Measurements from ENCODE around the gene RBBP5.

RBBP5 gene

DNA sequence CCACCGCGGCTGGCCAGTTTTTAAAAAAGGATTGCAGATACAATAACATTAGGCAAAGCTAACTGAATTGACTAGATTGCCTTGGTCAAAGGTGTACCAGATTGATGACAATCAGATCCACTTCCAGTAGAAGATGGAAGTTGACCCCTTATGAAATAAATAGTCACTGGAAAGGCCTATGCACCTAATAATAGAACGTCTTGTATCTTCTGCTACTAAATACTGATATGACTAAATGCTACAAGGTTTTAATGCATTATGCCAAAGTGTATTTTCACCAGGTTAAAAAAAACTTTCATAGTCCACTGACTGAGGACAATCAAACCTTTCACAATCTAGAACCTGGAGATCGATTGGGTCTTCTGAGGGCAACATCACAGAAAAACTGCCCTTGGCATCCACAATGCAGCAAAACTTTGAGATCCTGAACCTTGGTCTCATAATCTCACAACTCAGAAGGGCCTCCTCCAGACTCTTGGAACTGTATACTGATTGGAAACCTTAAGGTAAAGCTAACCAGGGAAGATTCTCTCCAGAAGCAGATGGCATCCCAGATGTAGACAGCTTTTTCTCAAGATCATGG, 7.8 kb upstream of the RBBP5 start:
- no peak for DNase-seq (ENCODE audit: low spot score)

DNA sequence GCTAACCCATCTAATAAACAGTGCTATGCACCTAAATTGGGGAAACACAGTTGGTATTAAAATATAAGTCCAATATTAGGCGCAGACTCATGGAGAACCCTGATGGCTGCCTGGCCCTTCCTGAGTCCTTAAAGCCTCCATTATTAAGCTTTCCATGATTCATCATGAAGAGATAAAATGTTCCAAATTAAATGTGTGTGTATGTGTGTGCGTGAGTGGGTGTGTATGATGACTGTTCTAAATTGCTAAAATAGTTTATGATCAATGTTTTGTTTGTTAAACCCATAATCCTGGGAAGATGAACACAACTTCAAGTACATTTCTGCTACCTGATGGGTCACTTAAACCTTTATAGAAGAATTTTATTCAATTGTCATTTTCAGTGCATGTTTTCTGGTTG, 6.3 kb upstream of the RBBP5 start:
- no peak for DNase-seq (ENCODE audit: low spot score)

DNA sequence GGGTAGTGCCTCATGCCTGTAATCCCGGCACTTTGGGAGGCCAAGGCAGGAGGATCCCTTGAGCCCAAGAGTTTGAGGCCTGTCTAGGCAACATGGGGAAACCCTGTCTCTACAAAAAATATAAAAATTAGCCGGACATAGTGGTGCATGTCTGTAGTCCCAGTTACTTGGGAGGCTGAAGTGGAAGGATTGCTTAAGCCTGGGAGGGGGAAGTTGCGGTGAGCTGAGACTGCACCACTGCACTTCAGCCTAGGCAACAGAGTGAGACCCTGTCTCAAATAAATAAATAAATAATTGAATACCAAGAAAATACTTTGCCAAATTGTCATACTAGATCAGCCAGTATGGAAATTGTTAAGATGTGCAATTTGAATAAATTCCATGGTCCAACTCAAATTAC, 5.9 kb upstream of the RBBP5 start:
- DNase-seq (ENCODE audit: low spot score): no peak

DNA sequence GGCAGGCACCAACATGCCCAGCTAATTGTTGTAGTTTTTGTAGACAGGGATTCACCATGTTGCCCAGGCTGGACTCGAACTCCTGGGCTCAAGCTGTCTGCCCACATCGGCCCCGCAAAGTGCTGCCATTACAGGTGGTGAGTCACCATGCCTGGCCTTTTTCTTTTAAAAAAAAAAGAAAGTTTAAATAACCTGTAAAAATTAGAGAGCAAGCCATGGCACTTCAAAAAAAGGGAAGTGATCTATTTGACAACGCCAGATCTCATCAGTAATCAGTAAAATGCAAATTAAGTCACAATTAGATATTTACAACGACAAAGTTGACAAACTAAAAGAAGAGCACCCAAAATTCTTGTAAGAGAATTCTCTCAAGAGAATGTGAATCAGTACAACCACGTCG, 2.9 kb upstream of the RBBP5 start:
- DNase-seq (ENCODE audit: low spot score): no peak

DNA sequence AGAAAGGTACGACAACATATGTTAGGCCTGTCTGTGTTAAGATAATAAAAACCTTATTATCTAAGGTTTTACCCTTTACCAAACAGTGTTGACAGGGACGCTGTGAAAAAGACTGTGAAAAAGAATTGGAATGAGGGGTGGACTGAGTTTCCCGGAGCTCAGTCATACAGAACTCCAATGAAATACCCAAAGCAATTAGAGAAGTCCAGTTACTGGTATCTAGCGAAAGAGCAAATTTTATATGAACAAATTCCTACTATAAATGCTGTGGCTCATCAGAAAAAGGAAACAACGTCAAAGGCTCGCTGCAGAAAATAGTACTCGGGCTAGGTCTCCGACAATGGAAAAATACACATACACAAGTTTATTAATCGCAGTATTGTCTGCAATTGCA, 708 bp upstream of the RBBP5 start:
- no peak for DNase-seq (ENCODE audit: low spot score)

DNA sequence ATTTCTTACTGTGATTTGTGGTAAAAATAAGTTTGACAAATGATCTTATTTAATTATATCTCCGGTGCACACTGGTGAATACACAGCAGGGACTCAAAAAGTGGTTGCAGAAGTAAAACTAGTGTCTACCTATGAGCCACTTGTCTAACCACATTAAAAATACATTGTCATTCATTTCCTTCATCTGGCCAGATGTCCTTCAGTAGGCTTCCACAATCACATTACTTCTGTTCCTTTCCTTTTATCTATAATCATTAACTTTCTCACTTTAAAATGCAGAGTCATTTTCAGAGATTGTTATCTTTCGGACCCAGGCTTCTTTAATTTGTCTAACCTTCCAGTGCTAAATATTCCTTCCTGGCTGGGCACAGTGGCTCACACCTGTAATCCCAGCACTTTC, 3.0 kb downstream of the RBBP5 start:
- DNase-seq (ENCODE audit: low spot score): no peak

DNA sequence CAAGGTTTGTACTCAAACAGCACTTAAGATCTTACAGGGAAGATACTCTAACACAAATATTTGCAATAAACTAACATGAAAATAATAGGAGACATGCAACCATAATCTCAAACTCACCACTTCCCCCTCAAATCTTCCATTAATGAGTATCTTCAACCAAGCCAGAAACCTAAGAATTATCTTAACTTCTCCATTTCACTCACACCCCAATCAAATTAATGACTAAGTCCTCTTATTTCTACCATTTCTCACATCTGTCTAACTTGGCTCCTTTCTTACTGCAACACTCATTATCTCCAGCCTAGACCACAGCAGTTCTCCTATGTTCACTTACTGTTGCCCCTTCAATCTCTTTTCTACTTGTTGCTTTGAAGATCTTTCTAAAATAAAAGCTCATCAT, 10.4 kb downstream of the RBBP5 start:
- no peak for DNase-seq (ENCODE audit: low spot score)

DNA sequence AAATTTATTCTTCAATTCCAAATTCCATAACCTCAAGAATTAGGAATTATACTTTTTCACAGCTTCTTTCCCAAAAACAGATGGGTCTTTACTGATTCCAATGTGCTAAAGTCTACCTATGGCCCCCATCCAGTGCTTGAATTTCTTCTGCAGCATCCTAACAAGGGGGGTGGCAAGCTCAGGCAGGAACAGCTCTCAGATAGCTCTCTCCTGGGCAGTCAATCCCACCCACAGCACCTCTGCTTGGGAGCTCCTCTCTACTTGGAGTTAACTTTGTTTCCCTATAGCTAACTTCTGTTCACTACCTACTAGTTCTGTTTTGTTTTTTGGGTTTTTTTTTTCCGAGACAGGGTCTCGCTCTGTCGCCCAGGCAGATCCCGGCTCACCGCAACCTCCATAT, 12.1 kb downstream of the RBBP5 start:
- no peak for DNase-seq (ENCODE audit: low spot score)

DNA sequence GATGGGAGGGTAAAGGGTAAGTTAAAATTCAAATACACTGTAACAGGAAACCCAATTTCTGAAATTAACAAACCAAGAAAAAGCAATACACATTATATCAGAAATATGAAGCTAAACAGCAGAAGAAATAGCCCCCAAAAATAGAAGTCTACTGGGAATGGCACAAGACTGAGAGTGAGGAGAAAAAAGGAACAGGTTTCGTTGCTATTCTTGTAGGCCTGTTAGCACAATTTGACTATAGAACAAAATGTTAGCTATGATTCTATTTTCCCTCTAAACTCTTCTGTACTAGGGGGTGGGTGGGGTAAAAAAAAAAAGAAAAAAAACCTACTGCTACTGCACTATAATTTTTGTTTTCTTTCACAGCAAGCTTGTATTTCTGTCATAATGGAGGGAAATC, 12.5 kb downstream of the RBBP5 start:
- peak; percentile 13 for DNase-seq (ENCODE audit: low spot score)

DNA sequence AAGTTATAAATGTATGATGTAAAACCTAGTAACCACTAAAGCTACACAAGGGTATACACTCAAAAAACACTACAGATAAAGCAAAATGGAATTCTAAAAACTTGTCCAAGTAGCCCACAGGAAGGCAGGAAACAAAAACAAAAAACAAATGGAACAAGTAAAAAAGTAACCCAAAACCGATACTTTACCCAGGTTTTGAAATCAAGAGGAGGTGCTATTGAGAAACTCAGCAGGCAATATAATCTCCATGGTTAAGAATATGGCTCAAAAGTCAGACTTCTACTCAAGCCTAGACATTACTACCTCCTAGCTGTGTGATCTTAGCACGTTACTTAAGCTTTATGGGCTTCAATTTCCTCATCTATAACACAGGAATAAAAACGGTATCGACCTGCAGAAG, 13.3 kb downstream of the RBBP5 start:
- DNase-seq (ENCODE audit: low spot score): no peak

DNA sequence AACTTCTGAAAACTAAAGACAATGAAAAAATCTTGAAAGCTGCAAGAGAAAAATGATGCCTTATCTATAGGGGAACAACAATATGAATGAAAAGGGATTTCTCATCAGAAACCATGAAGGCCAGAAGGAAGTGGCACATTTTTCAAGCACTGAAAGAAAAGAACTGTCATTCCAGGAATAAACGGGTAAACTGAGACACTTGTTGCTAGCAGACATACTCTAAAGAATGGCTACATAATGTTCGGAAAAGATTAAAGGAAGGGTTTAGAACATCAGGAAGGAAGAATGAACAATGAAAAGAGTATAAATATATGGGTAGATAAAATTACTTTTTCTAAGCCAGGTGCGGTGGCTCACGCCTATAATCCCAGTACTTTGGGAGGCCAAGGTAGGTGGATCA, 14.5 kb downstream of the RBBP5 start:
- DNase-seq (ENCODE audit: low spot score): no peak

DNA sequence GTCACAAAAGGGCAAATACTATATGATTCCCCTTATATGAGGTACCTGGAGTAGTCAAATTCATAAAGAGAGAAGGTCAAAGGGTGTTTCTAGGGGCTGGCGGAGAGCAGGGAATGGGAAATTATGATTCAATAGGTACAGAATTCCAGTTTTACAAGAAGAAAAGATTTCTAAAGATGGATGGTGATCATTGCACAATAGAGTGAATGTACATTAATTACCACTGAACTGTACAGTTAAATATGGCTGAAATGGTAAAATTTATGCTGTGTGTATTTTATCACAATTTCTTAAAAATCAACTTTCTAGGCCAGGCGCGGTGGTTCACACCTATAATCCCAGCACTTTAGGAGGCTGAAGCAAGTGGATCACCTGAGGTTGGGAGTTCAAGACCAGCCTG, 19.4 kb downstream of the RBBP5 start:
- no peak for DNase-seq (ENCODE audit: low spot score)

DNA sequence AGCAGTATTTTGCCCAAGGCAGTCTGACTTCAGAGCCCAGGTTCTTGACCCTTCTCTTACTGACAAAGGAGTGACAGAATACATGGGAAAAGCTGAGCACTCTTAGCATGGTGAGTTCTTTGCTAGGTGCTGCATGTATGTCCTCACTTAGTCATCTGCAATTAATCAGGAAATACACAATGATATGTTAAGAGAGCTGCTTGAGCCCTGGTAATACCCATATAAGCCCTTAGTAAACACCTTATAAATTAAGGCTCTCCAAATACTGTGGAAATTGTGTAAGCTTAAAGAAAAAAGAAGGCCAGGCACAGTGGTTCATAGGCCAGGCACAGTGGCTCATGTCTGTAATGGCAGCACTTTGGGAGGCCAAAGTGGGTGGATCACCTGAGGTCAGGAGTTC, 23.5 kb downstream of the RBBP5 start:
- DNase-seq (ENCODE audit: low spot score): no peak

DNA sequence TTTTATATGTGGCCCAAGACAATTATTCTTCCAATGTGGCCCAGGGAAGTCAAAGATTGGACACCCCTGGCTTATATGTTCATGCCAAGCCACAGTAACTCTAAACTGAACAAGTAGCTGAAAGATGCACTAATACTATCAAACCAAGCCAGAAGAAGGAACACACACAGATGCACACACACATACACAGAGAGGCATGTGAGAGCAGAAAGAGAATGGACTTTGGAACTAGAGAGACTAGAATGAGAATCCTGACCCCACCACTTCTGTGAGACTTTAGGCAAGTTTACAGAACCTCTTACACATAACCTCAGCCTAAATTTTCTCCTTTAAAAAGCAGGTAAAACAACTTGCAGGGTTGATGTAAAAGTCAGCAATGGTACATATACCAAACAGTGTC, 26.4 kb downstream of the RBBP5 start:
- no peak for DNase-seq (ENCODE audit: low spot score)

DNA sequence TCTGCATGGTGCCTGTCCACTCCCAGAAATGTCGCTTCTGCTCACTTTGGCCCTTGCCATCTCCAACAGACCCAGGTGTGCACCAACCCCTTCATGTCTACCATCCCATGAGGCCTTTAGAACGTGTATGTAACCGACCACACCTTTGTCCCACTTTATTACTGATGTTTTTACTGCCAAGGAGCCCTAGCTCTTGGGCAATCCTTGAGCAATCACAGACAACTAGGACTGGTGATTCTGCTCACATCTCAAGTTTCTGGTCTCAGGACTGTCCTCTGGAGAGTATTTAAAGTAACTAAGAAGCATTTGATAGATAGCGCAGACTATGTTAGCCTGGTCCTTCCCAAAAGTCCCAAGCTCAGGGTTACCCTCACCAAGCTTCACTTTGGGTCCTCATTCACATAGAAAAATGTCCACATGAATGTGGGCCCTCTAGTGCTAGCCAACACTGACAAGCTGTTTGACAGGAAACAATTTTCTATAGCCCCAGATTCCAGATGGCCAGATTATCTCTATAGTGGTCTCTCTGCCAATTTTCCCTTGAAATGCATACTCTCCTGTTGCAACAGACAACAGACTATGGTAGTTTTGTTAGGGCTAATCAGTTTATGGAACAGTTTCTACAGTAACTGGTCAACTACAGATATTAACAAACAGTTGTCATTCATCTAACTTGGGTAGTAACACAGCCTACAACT, 30.6 kb downstream of the RBBP5 start:
- DNase-seq (ENCODE audit: low spot score): no peak

DNA sequence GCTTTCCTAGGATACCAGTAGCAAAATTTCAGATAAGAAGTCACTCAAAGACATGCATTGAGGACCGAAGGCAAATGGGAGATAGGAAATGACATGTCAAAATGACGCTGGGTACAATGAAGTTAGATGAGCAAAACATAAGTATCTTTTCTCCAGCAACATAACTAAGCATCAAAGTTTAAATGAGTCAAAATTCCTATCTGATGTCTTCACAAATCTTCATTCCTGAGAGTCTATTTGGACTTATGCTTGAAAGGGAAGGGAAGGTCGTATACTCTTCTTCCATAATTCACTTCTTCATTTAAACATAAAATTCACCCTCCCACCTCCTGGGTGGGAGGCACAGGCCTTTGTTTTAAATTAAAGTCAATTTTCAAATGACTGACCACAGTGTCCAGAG, 33.4 kb downstream of the RBBP5 start:
- DNase-seq (ENCODE audit: low spot score): no peak

DNA sequence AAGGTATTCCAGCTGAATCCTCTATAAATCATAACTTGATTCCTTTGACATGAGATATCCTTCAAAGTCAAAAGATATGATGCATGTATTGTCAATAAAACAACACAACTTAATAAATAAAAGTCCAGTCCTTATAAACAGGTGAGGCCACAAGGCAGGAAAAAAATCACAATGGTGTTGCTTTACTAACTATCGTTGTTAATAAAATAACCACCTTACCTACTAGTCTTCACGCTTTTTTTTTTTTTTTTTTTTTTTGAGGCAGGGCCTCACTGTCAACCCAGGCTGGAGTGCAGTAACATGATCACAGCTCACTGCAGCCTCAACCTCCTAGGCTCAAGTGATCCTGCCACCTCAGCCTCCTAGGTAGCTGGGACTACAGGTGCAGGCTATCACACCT, 37.4 kb downstream of the RBBP5 start, which contains the start of gene TMEM81:
TMEM81 (minus strand) TSS at position 101 of the 400 bp plus-strand sequence. CDS start 140 bp downstream, outside the sequence.
- DNase-seq (ENCODE audit: low spot score): no peak

DNA sequence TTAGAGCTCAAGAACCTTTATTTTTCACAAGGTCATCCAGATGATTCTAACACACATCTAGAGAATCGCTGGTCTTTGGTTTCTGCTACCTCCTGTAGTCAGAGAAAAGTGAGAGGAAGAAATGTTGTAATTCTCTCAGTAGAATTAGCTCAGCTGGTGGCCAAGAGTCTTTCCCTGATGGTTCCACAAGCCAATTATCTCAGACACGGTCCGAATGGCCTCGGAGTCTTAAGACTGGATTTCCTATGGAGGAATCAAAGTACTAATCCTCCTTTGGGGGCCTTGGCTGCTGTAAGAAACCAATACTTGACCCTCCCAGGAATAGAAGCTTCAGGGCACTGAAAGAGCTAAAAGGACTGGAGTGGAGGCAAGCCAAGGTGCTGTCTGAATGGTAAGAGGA, 39.3 kb downstream of the RBBP5 start:
- DNase-seq (ENCODE audit: low spot score): no peak

DNA sequence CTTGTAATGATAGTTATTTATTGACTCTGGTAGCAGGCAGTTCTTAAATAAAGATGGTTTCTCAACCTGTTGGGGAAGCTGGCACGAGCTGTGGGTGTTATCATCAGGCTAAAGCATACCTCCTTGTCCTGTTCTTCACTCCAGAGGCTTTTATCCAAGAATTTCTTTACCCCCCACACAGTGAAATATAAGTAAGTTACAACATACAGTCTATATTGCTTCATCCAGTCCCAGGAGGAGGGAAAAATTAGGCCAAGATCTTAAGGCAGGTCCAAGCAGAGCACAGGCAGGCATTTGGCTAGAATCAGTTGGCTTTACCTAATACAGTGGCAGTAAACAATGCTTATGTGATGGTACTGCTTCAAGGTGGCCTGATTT, 43.9 kb downstream of the RBBP5 start:
- DNase-seq (ENCODE audit: low spot score): no peak

DNA sequence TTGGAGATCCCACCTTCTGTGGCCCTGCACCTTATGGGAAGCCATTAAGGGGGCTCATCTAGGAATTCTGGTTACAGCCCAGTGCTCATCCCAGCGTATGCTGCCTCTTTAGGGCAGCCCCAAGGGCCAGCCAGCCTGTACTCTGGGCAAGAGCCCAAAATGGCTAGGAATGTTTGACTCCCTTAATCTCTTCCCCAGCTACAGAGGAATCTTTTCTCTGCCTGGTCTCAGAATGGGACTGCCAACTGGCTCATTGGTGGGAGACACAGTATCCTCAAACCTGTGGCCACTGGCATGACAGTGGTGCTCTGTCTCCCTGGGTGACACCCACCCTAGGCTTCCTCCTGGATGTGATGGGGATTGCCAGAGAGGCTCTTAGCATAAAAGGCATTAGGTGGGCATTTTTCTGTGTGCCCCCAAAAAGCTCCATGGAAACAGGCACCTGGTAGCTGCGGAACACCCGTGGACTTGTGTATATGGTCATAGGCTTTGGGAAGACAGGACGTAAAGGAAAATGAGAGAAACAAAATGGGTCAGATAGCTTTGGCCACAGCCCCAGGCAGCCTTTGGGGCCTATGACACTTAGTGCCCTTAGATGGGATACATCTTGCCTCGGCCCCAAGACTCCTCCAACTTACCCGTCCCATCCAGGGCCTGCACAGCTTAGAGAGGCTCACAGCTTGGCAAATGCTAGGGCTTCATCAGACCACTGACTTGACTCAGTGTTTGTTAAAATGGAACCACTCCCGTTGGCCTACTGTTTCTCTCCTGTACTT, 44.4 kb downstream of the RBBP5 start:
- no peak for DNase-seq (ENCODE audit: low spot score)

DNA sequence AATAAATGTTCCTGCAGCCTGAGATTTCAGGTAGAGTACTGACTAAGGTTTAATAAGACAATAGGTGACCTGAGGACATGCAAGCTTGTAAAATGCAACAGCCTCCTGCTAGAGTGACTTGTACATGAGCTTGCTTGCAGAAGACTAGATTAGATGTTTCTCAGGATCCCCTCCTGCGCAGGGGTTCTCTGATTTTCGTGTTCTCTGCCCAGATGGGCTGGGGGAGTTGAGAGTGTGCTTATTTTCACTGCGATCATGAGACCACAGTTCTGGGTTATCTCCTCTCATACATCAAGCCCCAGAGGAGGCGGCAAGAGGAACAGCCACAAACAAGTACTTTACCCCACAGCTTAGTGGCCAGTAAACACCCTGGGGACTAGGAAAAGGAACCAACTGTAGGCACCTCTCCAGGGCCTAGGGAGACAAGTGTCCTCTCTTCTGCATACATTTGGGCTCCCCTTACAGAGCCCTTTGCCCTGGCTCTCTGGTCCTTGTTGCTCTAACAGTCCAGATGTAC, 45.5 kb downstream of the RBBP5 start:
- no peak for DNase-seq (ENCODE audit: low spot score)

DNA sequence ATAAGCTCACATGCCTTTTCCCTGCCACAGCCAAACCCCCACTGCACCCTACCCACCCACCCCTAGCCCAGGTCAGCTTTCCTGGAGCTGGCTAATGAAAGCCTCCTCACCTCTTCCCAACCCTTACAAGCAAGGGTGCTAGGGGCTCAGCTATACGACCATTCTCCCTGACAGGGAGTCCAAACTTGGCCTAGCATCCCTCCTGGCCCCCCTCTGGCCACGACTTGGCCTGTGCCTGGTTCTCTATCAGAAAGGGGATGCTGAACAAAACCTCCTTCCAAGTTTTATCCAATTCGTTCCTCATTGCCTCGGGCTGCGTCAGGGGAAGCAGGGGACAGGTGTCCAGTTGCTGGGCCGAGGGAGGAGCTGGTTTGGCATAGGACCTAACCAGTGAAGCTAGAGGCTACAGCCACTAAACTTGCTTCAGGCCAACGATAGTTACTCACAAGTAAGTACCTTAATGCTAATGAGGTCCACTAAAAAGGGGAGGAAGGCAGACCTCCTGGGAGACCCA, 46.1 kb downstream of the RBBP5 start:
- DNase-seq (ENCODE audit: low spot score): no peak

DNA sequence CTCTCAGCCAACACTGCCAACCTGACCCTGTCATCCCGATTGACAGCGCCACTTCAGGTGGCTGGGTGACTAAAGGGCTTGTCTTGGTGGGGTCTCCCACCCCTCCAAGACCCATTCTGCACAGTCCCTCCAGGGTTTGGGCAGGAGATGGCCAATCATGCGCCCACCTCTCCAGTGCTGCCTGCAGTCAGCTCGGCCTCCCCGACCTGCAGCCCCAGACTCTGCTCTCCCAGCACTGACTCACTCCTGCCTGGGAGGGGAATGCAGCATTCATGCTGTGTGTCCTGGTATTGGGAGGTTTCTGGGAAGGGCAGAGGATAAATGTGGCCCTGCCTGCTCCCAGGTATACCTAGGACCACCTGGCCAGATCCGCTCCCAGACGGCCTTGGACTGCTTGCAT, 47.3 kb downstream of the RBBP5 start:
- no peak for DNase-seq (ENCODE audit: low spot score)

Measured in putamen (tissue), 1 donor.